DMS114 treated with DMSO at 0.1 percent for 48 hours (cell line): ENCODE data around the gene SPATA7.

ENCODE experiments used
- DNase-seq: peaks from one replicate; lab custom pipeline; 2025; ENCODE audit not compliant: unreplicated experiment; lab: John Stamatoyannopoulos, UW

The SPATA7 gene

DNA sequence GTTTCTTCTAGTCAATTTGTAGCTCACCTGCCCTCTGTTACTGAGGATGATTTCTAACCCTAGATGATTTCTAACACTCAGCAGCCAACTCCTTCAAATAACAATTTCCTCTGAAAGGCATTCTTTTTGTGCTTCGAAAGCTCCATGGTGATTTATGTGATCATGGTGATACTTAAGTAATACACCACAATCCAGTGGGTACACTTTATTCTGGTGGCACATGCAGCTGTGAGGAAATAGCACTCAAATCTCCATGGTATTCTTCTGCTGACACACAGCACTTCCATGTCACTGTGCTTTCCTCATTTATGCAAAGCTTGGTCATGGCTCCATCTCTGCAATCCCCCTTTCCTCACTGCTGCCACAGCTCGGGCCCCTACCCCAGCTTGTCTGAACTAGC lies 95.6 kb downstream of the SPATA7 start:
- DNase-seq: no peak

- no peak for DNase-seq
These were observed 96.3 kb downstream of the SPATA7 start for GRCh38 chr14:88481794-88482193.

DNA sequence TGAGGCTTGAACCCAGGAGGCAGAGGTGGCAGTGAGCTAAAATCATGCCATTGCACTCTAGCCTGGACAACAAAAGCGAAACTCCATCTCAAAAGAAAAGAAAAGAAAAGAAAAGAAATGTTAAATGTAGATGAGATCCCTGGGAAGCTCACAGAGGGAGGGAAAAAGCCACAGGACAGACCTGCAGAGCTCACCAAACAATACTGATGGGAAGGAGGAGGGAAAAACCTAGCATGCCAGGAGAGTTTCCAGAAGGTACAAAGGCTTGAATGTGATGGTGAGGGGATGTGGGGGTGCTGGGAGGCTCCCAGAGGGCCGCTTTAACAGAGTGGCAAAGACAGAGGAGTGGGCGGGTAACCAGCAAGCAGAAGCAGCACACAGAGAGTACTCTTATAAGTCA lies 97.1 kb downstream of the SPATA7 start:
- no peak for DNase-seq
